Measurements from ENCODE around the gene ZBTB47.

DNA sequence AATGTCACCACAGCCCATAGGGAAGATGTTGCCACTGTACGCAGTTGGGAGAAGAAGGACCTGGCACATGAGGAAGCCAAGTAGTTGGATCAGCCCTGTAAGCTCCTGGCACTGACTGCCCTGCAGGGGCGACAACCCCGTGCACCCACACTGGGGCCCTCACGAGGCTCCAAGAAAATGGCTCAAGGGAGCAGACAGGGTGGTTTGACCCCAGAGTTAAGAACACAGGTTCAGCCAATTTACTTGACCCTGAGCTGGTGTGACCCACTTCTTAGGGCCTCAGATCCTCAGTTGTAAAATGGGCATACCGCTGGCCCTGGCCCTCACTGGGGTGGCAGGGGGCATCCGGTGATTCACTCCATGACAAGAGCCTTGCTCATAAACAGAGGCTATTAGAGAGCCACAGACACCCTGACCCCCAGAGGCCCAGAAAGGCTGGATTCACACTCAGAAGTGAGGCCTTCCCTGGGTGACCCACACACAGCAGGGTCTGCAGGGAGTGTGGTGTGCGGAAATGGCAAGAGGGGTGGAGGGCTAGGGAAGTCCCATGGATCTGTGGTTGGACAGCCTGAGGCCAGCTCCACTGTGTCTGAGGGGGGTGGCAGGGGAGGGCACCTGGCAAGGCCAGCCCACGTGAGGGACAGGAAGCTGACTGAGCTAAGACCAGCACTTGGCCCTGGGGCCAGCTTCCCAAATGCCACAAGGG is 50.8 kb downstream of the ZBTB47 start:
- TF ChIP-seq, protein P1, sequence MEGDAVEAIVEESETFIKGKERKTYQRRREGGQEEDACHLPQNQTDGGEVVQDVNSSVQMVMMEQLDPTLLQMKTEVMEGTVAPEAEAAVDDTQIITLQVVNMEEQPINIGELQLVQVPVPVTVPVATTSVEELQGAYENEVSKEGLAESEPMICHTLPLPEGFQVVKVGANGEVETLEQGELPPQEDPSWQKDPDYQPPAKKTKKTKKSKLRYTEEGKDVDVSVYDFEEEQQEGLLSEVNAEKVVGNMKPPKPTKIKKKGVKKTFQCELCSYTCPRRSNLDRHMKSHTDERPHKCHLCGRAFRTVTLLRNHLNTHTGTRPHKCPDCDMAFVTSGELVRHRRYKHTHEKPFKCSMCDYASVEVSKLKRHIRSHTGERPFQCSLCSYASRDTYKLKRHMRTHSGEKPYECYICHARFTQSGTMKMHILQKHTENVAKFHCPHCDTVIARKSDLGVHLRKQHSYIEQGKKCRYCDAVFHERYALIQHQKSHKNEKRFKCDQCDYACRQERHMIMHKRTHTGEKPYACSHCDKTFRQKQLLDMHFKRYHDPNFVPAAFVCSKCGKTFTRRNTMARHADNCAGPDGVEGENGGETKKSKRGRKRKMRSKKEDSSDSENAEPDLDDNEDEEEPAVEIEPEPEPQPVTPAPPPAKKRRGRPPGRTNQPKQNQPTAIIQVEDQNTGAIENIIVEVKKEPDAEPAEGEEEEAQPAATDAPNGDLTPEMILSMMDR (IDR thresholded peaks at IDR 0.05), result no peak
- TF ChIP-seq POLR2A (IDR thresholded peaks at IDR 0.05), result no peak

Data from thyroid gland (tissue), 4 donors.